ENCODE measurements around the gene ATP8B4.

The ATP8B4 gene

DNA sequence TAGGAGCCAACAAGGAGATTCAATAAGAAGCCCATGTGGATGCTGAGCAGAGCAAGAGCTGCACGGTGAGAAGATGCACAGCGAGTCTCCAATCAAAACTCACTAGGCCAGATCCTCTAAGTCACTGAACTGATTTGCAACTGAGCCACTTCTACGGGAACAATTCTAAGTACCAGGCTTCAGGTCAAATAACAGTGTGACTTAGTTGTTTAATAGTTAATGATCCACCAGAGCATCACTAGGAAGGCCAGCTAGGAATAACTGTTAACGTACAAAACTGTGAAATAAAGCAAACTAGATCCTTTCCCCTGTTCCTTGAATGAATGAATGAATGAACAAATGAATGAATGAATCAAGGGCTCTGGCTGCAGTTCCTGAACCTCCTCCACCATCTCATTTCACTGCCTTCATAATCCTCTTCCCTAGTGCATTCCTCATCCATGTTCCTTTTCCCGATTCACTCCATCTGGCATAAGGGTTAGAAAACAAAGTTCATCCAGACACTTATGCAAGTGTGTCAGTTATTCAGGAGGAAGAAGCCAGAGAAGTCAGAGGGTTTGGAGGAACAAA, 59.7 kb downstream of the ATP8B4 start:
- H3K9me3 ChIP-seq (ENCODE audit: control insufficient read depth, insufficient read depth, low read depth, low read length) = no peaks in the 10 kb centered on the region
- no peak overlapping the region for H3K9ac ChIP-seq (ENCODE audit: low read length)
- no peaks in the 10 kb centered on the region for H3K27me3 ChIP-seq (ENCODE audit: control insufficient read depth, insufficient read depth, low read length)
- no peaks in the 10 kb centered on the region for H3K36me3 ChIP-seq (ENCODE audit: control insufficient read depth, insufficient read depth, low read length)
- no peak overlapping the region for H3K4me3 ChIP-seq (ENCODE audit: low read depth, low read length)
- peaks cover 11% of the 10 kb centered on the region for H3K4me1 ChIP-seq (ENCODE audit: control insufficient read depth, insufficient read depth, low read length)
- no peak overlapping the region for H3K27ac ChIP-seq (ENCODE audit: low read depth, low read length)

DNA sequence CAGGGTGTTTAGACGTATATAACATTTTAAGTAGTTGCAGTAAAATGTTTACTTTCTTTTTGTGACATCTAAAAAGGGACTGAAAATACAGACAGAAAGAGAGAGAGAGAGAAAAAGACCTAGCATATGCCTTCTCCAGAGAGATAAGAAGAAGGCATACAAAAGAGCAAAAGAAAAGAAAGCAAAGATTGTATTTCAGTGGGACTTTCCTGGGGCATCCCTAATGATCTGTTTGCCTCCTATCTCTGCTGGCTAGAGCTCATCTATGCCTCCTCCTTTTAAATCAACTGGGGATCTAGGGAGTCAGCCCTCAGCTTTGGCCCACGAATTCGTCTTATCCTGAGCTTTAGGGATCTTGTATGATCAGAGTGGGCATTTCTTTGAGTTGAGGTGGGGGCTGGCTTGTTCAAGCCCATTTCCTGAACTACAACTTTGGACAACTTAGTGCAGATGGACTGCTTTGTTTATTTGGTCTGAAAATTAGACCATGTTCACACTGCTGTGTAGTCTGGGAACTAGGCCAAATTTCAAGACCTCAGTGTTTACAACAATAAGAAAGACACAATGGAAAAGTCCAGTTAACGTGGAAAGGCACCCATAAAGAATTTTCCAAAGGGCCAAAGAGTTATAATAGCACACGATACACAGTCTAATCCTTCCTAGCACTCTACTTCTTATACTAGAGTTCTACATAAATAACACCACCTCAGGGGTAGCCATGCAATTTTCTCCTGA, 61.0 kb downstream of the ATP8B4 start:
- H3K4me3 ChIP-seq (ENCODE audit: low read depth, low read length) = no peak overlapping the region
- H3K9me3 ChIP-seq (ENCODE audit: control insufficient read depth, insufficient read depth, low read depth, low read length) = no peaks in the 10 kb centered on the region
- H3K27ac ChIP-seq (ENCODE audit: low read depth, low read length) = no peak overlapping the region
- no peaks in the 10 kb centered on the region for H3K36me3 ChIP-seq (ENCODE audit: control insufficient read depth, insufficient read depth, low read length)
- no peak overlapping the region for H3K9ac ChIP-seq (ENCODE audit: low read length)
- peaks cover 11% of the 10 kb centered on the region for H3K4me1 ChIP-seq (ENCODE audit: control insufficient read depth, insufficient read depth, low read length)
- H3K27me3 ChIP-seq (ENCODE audit: control insufficient read depth, insufficient read depth, low read length) = no peaks in the 10 kb centered on the region

DNA sequence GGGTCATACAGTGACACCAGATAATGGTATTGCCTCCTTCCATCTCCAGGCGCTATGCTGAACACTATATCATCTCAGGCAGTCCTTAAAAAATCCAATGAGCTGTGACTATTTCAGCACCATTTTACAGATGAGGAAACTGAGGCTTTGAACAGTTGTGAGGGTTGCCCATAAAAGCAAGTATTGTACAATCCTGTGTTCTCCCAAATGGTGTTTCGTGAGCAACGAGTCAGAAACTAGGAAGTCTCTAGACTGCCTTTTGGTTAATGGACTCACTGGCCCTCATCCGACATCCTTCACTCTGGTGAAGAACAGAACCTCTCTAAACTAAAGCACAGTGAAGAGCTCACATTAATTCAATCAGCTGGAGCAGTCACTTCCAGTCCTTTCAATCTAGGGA, 61.8 kb downstream of the ATP8B4 start:
- H3K9me3 ChIP-seq (ENCODE audit: control insufficient read depth, insufficient read depth, low read depth, low read length) = no peaks in the 10 kb centered on the region

DNA sequence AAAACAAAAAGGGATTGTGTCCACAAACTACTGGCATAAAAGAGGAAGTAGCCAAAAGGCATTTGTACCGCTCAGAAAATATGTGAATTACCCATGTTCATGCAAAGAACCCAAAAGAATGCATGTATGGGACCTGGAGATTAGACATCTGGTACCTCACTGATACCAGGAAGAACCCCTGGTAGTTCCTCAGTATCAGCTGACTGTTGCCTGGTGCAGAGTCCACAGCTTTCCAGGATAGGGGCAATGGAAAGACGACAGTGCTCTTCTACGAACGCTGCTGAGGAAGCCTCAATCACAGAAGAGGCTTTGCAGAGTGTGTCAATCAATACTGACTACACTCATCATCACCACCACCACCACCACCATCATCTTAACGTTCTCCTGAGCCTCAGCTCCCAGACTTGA, 63.3 kb downstream of the ATP8B4 start:
- Histone ChIP-seq H3K9me3 (ENCODE audit: control insufficient read depth, insufficient read depth, low read depth, low read length) (no peaks in the 10 kb centered on the region), H3K36me3 (ENCODE audit: control insufficient read depth, insufficient read depth, low read length) (no peaks in the 10 kb centered on the region), H3K4me1 (ENCODE audit: control insufficient read depth, insufficient read depth, low read length) (peaks cover 11% of the 10 kb centered on the region), H3K4me3 (ENCODE audit: low read depth, low read length) (no peak overlapping the region), H3K27ac (ENCODE audit: low read depth, low read length) (no peak overlapping the region), H3K27me3 (ENCODE audit: control insufficient read depth, insufficient read depth, low read length) (no peaks in the 10 kb centered on the region), H3K9ac (ENCODE audit: low read length) (no peak overlapping the region)

More for the DNA sequence above, 61.8 kb downstream of the ATP8B4 start:
- no peak overlapping the region for H3K9ac ChIP-seq (ENCODE audit: low read length)
- no peak overlapping the region for H3K27ac ChIP-seq (ENCODE audit: low read depth, low read length)
- no peaks in the 10 kb centered on the region for H3K36me3 ChIP-seq (ENCODE audit: control insufficient read depth, insufficient read depth, low read length)
- H3K4me1 ChIP-seq (ENCODE audit: control insufficient read depth, insufficient read depth, low read length) = peaks cover 11% of the 10 kb centered on the region
- no peaks in the 10 kb centered on the region for H3K27me3 ChIP-seq (ENCODE audit: control insufficient read depth, insufficient read depth, low read length)
- no peak overlapping the region for H3K4me3 ChIP-seq (ENCODE audit: low read depth, low read length)

DNA sequence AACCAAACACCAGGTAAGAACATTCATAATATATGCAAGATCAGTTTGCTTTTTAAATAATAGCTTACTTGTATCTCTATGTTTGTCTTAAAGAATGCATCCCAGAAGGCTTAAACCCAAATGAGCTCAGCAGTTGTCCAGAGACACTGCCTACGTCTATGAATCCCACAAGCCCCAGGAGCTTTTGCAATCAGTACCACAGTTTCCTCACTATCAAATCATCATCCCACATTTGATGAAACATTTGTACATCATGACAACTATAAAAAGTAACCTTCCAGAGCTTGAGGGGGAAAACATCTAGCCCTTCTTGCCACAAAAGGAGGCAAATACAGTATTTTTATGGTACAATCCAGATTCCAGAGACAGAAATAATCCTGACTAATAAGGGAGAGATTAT, 63.7 kb downstream of the ATP8B4 start:
- Histone ChIP-seq H3K4me3 (ENCODE audit: low read depth, low read length) (no peak overlapping the region), H3K27me3 (ENCODE audit: control insufficient read depth, insufficient read depth, low read length) (no peaks in the 10 kb centered on the region), H3K9ac (ENCODE audit: low read length) (no peak overlapping the region), H3K9me3 (ENCODE audit: control insufficient read depth, insufficient read depth, low read depth, low read length) (no peaks in the 10 kb centered on the region), H3K27ac (ENCODE audit: low read depth, low read length) (no peak overlapping the region), H3K4me1 (ENCODE audit: control insufficient read depth, insufficient read depth, low read length) (peaks cover 7% of the 10 kb centered on the region), H3K36me3 (ENCODE audit: control insufficient read depth, insufficient read depth, low read length) (no peaks in the 10 kb centered on the region)

DNA sequence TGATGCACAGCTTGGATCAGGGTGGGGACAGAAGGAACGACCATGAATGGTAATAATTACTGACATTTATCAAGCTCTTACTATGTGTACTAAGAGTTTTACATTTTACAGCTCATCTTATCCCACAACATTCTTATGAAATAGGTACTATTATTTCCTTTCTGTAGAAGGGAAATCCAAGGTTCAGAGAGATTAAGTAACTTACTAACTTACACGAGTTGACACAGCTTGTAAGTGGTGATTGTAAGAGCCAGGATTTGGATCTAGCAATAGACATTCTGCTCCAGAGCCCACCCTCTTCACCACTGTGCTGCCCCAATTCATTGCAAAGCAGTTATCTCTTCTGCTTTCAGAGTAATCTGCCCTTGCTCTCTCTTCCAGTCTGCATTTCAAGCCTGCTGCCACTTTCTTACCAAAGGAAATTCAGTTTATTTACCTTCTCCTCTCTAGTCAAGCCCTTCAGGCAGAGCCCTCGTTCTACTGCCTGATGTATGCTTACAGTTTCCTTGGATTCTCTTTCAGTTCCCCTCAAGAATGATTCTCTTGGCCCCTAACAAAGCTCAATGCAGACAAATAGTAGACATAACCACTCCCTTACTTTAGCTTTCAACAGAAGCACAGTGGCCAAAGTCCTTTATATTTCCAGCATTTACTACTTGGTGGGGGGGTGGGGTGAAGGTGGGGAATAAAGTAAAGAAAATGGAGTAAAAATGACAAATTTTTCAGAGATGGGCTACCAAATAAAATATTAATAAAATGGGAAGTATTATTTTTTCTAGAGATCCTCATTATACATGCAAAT, 65.8 kb downstream of the ATP8B4 start:
- no peak overlapping the region for H3K4me3 ChIP-seq (ENCODE audit: low read depth, low read length)

DNA sequence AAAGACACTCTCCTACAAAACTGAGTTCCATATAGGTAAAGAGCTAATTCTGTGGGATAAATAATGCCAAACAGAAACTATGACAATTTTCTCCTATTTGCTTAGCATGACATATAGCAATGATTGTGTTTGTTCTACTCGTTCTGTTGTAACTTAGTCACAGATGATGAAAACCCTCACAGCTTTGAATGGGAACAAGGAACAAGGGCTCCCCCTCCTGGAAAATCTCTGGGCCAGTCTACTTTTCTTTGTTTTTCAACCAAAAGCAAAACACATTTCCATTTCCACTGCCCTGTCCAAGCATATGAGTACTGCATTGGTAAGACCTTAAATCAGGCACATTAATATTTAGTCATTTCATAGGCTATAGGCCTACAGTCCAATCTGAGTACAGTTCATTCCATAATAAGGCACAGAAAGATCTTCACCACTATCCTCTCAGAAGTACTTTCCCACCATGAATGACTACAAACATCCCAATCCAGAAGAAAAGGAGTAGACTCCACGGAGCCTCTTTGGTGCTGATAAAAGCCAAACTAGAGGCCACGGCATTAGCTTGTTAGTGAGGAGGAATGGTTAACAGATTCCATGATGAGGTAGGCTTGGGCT, 67.1 kb downstream of the ATP8B4 start:
- Histone ChIP-seq H3K27ac (ENCODE audit: low read depth, low read length) (no peak overlapping the region), H3K36me3 (ENCODE audit: control insufficient read depth, insufficient read depth, low read length) (no peaks in the 10 kb centered on the region), H3K9ac (ENCODE audit: low read length) (no peak overlapping the region), H3K4me1 (ENCODE audit: control insufficient read depth, insufficient read depth, low read length) (no peaks in the 10 kb centered on the region), H3K4me3 (ENCODE audit: low read depth, low read length) (no peak overlapping the region), H3K9me3 (ENCODE audit: control insufficient read depth, insufficient read depth, low read depth, low read length) (no peaks in the 10 kb centered on the region), H3K27me3 (ENCODE audit: control insufficient read depth, insufficient read depth, low read length) (no peaks in the 10 kb centered on the region)

More for the DNA sequence above, 65.8 kb downstream of the ATP8B4 start:
- Histone ChIP-seq H3K27me3 (ENCODE audit: control insufficient read depth, insufficient read depth, low read length) (no peaks in the 10 kb centered on the region), H3K36me3 (ENCODE audit: control insufficient read depth, insufficient read depth, low read length) (no peaks in the 10 kb centered on the region), H3K4me1 (ENCODE audit: control insufficient read depth, insufficient read depth, low read length) (no peaks in the 10 kb centered on the region), H3K27ac (ENCODE audit: low read depth, low read length) (no peak overlapping the region), H3K9ac (ENCODE audit: low read length) (no peak overlapping the region), H3K9me3 (ENCODE audit: control insufficient read depth, insufficient read depth, low read depth, low read length) (no peaks in the 10 kb centered on the region)

DNA sequence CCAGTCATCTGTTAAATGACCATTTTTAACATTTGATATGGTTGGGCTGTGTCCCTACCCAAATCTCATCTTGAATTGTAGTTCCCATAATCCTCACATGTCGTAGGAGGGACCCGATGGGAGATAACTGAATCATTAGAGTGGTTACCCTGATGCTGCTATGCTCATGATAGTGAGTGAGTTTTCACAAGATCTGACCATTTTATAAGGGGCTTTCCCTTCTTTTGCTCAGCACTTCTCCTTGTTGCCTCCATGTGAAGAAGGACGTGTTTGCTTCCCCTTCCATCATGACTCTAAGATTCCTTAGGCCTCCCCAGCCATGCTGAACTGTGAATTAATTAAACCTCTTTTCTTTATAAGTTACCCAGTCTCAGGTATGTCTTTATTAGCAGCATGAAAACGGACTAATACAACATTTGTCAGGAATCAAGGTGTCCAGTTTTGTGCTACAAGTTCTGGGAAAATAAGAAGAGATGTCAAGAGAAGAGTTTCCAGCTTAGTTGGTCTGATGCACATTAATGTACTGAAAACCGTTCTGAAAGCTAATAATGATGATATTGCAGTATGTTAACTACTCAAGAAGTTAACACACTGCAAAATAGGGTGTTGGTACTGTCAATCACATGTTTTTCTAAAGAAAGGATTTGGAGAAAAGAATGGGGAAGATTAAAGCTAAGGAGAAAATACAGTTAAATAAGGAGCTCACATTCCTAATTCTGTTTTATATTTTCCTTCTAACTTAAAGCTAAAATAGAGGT, 67.9 kb downstream of the ATP8B4 start:
- H3K27me3 ChIP-seq (ENCODE audit: control insufficient read depth, insufficient read depth, low read length) = no peaks in the 10 kb centered on the region
- no peaks in the 10 kb centered on the region for H3K4me1 ChIP-seq (ENCODE audit: control insufficient read depth, insufficient read depth, low read length)
- no peaks in the 10 kb centered on the region for H3K36me3 ChIP-seq (ENCODE audit: control insufficient read depth, insufficient read depth, low read length)
- no peaks in the 10 kb centered on the region for H3K9me3 ChIP-seq (ENCODE audit: control insufficient read depth, insufficient read depth, low read depth, low read length)
- H3K27ac ChIP-seq (ENCODE audit: low read depth, low read length) = no peak overlapping the region
- H3K9ac ChIP-seq (ENCODE audit: low read length) = no peak overlapping the region
- no peak overlapping the region for H3K4me3 ChIP-seq (ENCODE audit: low read depth, low read length)

DNA sequence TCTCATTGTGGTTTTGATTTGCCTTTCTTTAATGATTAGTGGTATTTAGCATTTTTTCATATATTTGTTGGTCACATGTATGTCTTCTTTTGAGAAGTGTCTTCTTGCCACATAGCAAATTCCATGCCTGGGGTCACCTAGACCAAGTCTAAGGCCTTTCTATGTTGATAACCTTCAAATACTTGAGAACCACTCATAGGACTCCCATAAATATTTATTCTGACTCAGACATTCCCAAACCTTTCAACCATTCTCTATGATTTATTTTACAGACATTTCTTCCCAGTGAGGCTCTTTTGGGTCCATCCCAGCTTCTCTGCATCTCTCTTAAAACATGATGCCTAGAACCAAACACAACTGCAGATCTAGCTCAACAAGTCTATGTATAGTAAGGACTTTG, 69.2 kb downstream of the ATP8B4 start:
- H3K36me3 ChIP-seq (ENCODE audit: control insufficient read depth, insufficient read depth, low read length) = no peaks in the 10 kb centered on the region
- H3K9ac ChIP-seq (ENCODE audit: low read length) = no peak overlapping the region
- no peaks in the 10 kb centered on the region for H3K27me3 ChIP-seq (ENCODE audit: control insufficient read depth, insufficient read depth, low read length)
- H3K9me3 ChIP-seq (ENCODE audit: control insufficient read depth, insufficient read depth, low read depth, low read length) = no peaks in the 10 kb centered on the region
- H3K27ac ChIP-seq (ENCODE audit: low read depth, low read length) = no peak overlapping the region
- H3K4me3 ChIP-seq (ENCODE audit: low read depth, low read length) = no peak overlapping the region
- no peaks in the 10 kb centered on the region for H3K4me1 ChIP-seq (ENCODE audit: control insufficient read depth, insufficient read depth, low read length)

DNA sequence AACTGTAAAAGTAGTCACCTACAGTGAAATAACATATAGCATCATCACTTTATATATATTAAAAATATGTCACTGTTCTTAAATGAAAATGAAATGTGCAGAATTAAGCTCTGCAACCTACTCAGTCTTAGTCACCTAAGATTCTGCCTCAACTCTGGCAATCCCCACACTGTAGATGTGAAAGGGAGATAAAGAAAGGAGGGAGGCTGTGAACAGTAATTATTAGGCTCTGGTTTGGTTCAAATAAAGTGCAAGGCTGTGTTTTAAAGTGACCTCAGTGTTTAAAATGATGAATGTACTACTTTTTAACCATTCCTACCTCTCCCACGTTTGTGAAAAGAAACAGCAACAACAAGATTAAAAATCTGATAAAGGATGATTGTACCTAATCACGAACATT, 72.2 kb downstream of the ATP8B4 start:
- no peaks in the 10 kb centered on the region for H3K27me3 ChIP-seq (ENCODE audit: control insufficient read depth, insufficient read depth, low read length)
- no peak overlapping the region for H3K4me3 ChIP-seq (ENCODE audit: low read depth, low read length)
- H3K9me3 ChIP-seq (ENCODE audit: control insufficient read depth, insufficient read depth, low read depth, low read length) = peaks cover 11% of the 10 kb centered on the region
- H3K4me1 ChIP-seq (ENCODE audit: control insufficient read depth, insufficient read depth, low read length) = no peaks in the 10 kb centered on the region
- H3K27ac ChIP-seq (ENCODE audit: low read depth, low read length) = no peak overlapping the region
- H3K9ac ChIP-seq (ENCODE audit: low read length) = no peak overlapping the region
- H3K36me3 ChIP-seq (ENCODE audit: control insufficient read depth, insufficient read depth, low read length) = no peaks in the 10 kb centered on the region
